ENCODE measurements around the gene MAOB.

Gene MAOB

GRCh38 chrX:43815209-43815608 is 67.0 kb downstream of the MAOB start:
- ChIA-PET POLR2A (no interaction called here), CTCF (interaction anchor here (1.6 to 1.9 kb wide), 4 partner anchors 21 to 429 kb away, joined by 3 to 8 read pairs (median 6); no protein-coding TSS in a partner anchor)
- H3K4me3 ChIP-seq (ENCODE audit: low read depth, low read length), result no peak overlapping the region
- H3K9me3 ChIP-seq (ENCODE audit: control insufficient read depth, insufficient read depth, low read depth, low read length), result no peaks in the 10 kb centered on the region
- no peaks in the 10 kb centered on the region for H3K4me1 ChIP-seq (ENCODE audit: control insufficient read depth, insufficient read depth, low read length)
- H3K27ac ChIP-seq (ENCODE audit: extremely low read depth, low read depth, low read length), result no peak overlapping the region
- TF ChIP-seq ZBTB21 (tag by site-specific recombination; IDR thresholded peaks at IDR 0.05), result no peak
- no peak for TF ChIP-seq ZNF10 (tag by site-specific recombination; IDR thresholded peaks at IDR 0.05)
- no peak for TF ChIP-seq WT1 (tag by site-specific recombination; IDR thresholded peaks at IDR 0.05)
- TF ChIP-seq ZNF518A (tag by site-specific recombination; conservative IDR thresholded peaks at IDR 0.05; ENCODE audit: low read depth), result no peak
- no peak for TF ChIP-seq ZNF324 (tag by site-specific recombination; IDR thresholded peaks at IDR 0.05)
- TF ChIP-seq ZNF311 (tag by site-specific recombination; IDR thresholded peaks at IDR 0.05; ENCODE audit: borderline replicate concordance), result no peak
- no peak for TF ChIP-seq ZNF837 (tag by site-specific recombination; IDR thresholded peaks at IDR 0.05)
- no peak for TF ChIP-seq ZNF24 (tag by site-specific recombination; IDR thresholded peaks at IDR 0.05)
- no peak for TF ChIP-seq ZSCAN16 (tag by site-specific recombination; IDR thresholded peaks at IDR 0.05)
- no peak for TF ChIP-seq ZNF585B (tag by site-specific recombination; IDR thresholded peaks at IDR 0.05)
- no peak for TF ChIP-seq KLF10 (tag by site-specific recombination; IDR thresholded peaks at IDR 0.05)
- no peak for TF ChIP-seq ZNF2 (tag by site-specific recombination; IDR thresholded peaks at IDR 0.05)
- no peak for TF ChIP-seq ZNF211 (tag by site-specific recombination; IDR thresholded peaks at IDR 0.05; ENCODE audit: low read depth)
- no peak for TF ChIP-seq IKZF3 (tag by site-specific recombination; IDR thresholded peaks at IDR 0.05)
- TF ChIP-seq SP2 (tag by site-specific recombination; IDR thresholded peaks at IDR 0.05), result no peak
- no peak for TF ChIP-seq ZNF341 (tag by site-specific recombination; IDR thresholded peaks at IDR 0.05; ENCODE audit: low read depth)
- no peaks in the 10 kb centered on the region for H3K36me3 ChIP-seq (ENCODE audit: control insufficient read depth in 2 of 2, insufficient read depth in 1 of 2, low read length in 2 of 2)

- H3K36me3 ChIP-seq (ENCODE audit: control insufficient read depth in 2 of 2, insufficient read depth in 1 of 2, low read length in 2 of 2), result no peaks in the 10 kb centered on the region
- ChIA-PET CTCF (interaction anchor here (0.6 to 1.9 kb wide), 17 partner anchors 11 to 1167 kb away, joined by 3 to 8 read pairs (median 3); no protein-coding TSS in a partner anchor), POLR2A (no interaction called here)
- H3K4me1 ChIP-seq (ENCODE audit: control insufficient read depth, insufficient read depth, low read length), result no peaks in the 10 kb centered on the region
- H3K27ac ChIP-seq (ENCODE audit: extremely low read depth, low read depth, low read length), result no peak overlapping the region
- no peaks in the 10 kb centered on the region for H3K9me3 ChIP-seq (ENCODE audit: control insufficient read depth, insufficient read depth, low read depth, low read length)
- TF ChIP-seq ZNF621 (tag by site-specific recombination; IDR thresholded peaks at IDR 0.05), result no peak
- TF ChIP-seq KLF7 (tag by site-specific recombination; IDR thresholded peaks at IDR 0.05; ENCODE audit: borderline replicate concordance), result no peak
- TF ChIP-seq SP3 (tag by site-specific recombination; IDR thresholded peaks at IDR 0.05), result no peak
- TF ChIP-seq, protein P1, sequence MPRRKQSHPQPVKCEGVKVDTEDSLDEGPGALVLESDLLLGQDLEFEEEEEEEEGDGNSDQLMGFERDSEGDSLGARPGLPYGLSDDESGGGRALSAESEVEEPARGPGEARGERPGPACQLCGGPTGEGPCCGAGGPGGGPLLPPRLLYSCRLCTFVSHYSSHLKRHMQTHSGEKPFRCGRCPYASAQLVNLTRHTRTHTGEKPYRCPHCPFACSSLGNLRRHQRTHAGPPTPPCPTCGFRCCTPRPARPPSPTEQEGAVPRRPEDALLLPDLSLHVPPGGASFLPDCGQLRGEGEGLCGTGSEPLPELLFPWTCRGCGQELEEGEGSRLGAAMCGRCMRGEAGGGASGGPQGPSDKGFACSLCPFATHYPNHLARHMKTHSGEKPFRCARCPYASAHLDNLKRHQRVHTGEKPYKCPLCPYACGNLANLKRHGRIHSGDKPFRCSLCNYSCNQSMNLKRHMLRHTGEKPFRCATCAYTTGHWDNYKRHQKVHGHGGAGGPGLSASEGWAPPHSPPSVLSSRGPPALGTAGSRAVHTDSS (tag by site-specific recombination; IDR thresholded peaks at IDR 0.05), result no peak
- TF ChIP-seq PBX3 (CRISPR knock-in tag; IDR thresholded peaks at IDR 0.05), result no peak
- no peak for TF ChIP-seq ZNF707 (tag by site-specific recombination; IDR thresholded peaks at IDR 0.05)
- no peak overlapping the region for H3K4me3 ChIP-seq (ENCODE audit: low read depth, low read length)
Observed at GRCh38 chrX:43813898-43814297, 68.4 kb downstream of the MAOB start.
